Activated naive CD4-positive, alpha-beta T cell treated with anti-CD3 and anti-CD28 coated beads for 36 hours (primary cell): Measurements from ENCODE around the gene THNSL1. TPM values are rescaled to one million over a fixed set of nuclear protein-coding genes. Genes with fewer than 3 reads are reported as not detected.

ENCODE experiments used
- CTCF ChIA-PET: fragments of 350-600 bp; sonication (Branson Sonifier 250); formaldehyde crosslinking; loops from one replicate; lab custom pipeline; 2021; ENCODE audit warnings: antibody characterized with exemption; lab: Charles Lee
- DNase-seq: peaks from one replicate; pipeline ENCODE4 v3.0.0-alpha.2; 2020
- H3K27ac Mint-ChIP-seq: one replicate; pipeline ENCODE4 v1.8.0; 2021; ENCODE audit warnings: mild to moderate bottlenecking, mixed read lengths
- H3K27me3 Mint-ChIP-seq: one replicate; pipeline ENCODE4 v1.8.0; 2021; ENCODE audit warnings: low read depth, mixed read lengths
- H3K36me3 Mint-ChIP-seq: one replicate; pipeline ENCODE4 v1.8.0; 2021; ENCODE audit warnings: low read depth, mixed read lengths
- H3K4me1 Mint-ChIP-seq: one replicate; pipeline ENCODE4 v1.8.0; 2021; ENCODE audit warnings: low read depth, mixed read lengths
- H3K4me3 Mint-ChIP-seq: one replicate; pipeline ENCODE4 v1.8.0; 2021; ENCODE audit warnings: mild to moderate bottlenecking, moderate library complexity, mixed read lengths
- H3K9me3 Mint-ChIP-seq: one replicate; pipeline ENCODE4 v1.8.0; 2021; ENCODE audit warnings: mixed read lengths
- intact Hi-C: fragments of 100-400 bp; cut with micrococcal nuclease; formaldehyde crosslinking; loops from one replicate; pipeline ENCODE4 v1.15.1; 2023
- total RNA-seq, 2 experiments: library from RNA; stranded (reverse); gene quantifications; one replicate each; pipeline ENCODE4 v1.2.3, GENCODE V29; 2021

Gene THNSL1
- total RNA-seq, 2 experiments from 2014 or later = 6.3 to 7.1 TPM

DNA sequence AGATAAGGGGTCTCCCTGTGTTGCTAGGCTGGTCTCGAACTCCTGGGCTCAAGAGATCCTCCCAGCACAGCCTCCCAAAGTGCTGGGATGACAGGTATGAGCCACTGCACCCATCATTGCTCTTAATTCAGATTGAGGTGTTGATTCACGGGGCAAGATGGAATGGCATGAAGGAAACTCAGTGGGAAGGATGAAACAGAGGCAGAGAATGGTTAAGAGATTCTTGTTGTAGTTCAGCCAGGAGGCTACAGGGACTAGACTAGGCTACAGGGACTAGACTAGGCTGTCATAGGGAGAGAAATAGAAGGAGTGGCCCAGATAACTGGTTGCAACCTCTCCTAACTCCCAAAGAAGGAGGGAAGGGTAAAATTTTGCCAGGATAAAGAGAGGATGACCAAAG lies 48.0 kb downstream of the THNSL1 start:
- no peaks in the 10 kb centered on the region for H3K27me3 Mint-ChIP-seq
- H3K4me1 Mint-ChIP-seq = peaks cover 19% of the 10 kb centered on the region
- H3K9me3 Mint-ChIP-seq = no peaks in the 10 kb centered on the region
- no peak overlapping the region for H3K27ac Mint-ChIP-seq
- no peak for DNase-seq
- CTCF ChIA-PET = no interaction called here
- intact Hi-C loops = loop anchor here (5.0 kb wide), 1 partner anchor 357 kb away; no protein-coding TSS in a partner anchor
- no peaks in the 10 kb centered on the region for H3K36me3 Mint-ChIP-seq
- H3K4me3 Mint-ChIP-seq = no peak overlapping the region

DNA sequence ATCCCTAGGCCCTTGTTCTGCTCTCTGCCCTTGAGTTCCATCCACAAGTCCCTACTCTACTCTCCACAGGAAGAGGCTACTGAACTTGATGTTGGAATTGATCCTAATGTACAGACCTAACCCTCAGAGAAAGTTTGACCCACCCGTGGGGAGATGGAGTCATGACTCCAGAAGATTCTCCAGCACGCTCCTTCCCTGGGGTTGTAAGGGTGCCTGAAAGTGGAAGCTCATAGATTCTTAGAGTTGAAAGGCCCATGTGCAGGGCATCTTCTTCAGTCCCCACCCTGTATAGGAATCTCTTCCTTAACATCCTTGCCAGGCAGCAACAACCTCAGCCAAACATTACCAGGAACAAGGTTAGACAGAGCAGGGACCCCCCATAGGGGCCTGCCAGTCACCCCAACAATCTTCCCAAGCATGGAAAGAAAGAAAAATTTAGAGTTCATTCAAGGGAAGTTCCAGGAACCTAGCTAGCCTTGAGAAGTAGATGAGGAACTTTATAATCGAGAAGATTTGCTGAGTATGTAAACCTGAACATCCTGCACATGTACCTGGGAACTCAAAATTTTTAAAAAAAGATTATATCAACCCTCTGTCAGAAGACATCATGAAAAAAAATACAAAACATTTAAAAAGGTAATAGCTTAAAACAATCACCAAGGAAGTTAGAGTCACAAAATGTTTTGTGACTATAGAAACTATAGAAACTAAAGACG lies 49.5 kb downstream of the THNSL1 start:
- H3K36me3 Mint-ChIP-seq = no peaks in the 10 kb centered on the region
- H3K27me3 Mint-ChIP-seq = no peaks in the 10 kb centered on the region
- no peak overlapping the region for H3K4me3 Mint-ChIP-seq
- no peak for DNase-seq
- intact Hi-C loops = no loop called here
- H3K4me1 Mint-ChIP-seq = peaks cover 19% of the 10 kb centered on the region
- no peaks in the 10 kb centered on the region for H3K9me3 Mint-ChIP-seq
- CTCF ChIA-PET = interaction anchor here (1.2 to 1.8 kb wide), 2 partner anchors 13 to 15 kb away, joined by 5 to 6 read pairs; no protein-coding TSS in a partner anchor
- H3K27ac Mint-ChIP-seq = no peak overlapping the region

DNA sequence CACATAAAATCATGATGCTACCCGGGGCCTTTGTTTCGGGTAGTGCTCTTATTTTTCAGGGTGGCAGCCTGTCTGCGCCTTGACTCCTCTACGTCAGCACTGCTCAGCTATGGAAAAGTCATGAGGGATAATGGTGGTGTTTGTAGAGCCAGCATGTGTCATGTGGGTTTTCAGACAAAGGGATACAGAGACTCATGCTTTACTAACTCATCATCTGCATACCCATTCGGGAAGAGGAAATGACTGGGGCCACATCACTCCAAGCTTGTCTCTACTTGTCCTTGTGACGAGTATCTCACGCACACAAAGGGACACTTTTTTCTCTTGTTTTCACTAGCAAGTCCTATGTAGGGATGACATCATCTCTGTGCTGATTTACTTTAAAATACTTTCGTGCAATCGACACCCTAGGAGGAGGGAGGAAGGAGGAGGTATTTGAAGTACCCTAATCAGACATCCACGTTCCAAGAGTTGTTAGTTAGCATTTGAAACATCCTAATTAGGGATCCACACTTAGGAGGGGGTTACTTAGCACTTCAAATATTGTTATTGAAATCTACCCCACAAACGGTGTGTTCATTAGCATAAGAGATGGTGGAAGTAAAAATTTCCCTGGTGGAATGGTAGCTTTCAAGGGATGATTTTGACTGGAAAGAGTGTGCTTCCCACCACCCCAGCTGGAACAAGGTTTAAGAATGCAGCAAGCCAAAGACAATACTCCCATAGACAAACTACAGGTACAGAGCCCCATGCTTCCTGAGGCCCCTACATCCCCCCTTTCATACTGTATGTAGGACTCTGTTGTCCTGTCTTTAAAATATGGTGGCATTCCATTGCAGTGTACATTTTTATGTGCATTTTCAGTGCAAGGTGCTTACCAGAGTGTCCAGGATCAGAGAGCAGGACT lies 52.0 kb downstream of the THNSL1 start:
- Mint-ChIP-seq H3K36me3 (no peaks in the 10 kb centered on the region), H3K9me3 (no peaks in the 10 kb centered on the region), H3K4me3 (no peak overlapping the region), H3K4me1 (peaks cover 6% of the 10 kb centered on the region), H3K27me3 (peaks cover under 1% of the 10 kb centered on the region), H3K27ac (no peak overlapping the region)
- intact Hi-C loops = no loop called here
- DNase-seq = no peak
- CTCF ChIA-PET = interaction anchor here (1.0 kb wide), 1 partner anchor 12 kb away, joined by 4 read pairs; no protein-coding TSS in a partner anchor

DNA sequence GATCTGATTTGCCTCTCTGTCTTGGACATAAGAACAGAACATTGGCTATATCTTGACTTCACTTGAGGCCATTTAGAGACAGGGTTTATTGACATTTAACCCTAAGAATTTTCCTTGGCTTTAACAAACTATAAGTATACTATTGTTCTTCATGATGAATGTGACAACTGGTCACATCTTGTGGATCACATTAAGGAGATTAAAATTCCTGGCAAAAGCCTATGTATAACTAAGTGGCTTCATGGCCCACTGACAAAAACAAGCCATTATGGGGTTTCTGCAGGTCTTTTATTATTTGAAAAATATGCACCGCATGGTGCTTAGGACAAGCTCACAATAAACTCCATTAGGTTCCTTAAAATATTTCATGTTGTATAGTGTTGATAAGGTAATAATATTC lies 54.8 kb downstream of the THNSL1 start:
- Mint-ChIP-seq H3K36me3 (no peaks in the 10 kb centered on the region), H3K9me3 (no peaks in the 10 kb centered on the region), H3K27me3 (peaks cover 7% of the 10 kb centered on the region), H3K27ac (no peak overlapping the region), H3K4me1 (no peaks in the 10 kb centered on the region), H3K4me3 (no peak overlapping the region)
- CTCF ChIA-PET = interaction anchor here (1.2 kb wide), 1 partner anchor 10 kb away, joined by 5 read pairs; no protein-coding TSS in a partner anchor
- intact Hi-C loops = no loop called here
- DNase-seq = no peak

- Mint-ChIP-seq H3K36me3 (no peaks in the 10 kb centered on the region), H3K27me3 (peaks cover 7% of the 10 kb centered on the region), H3K27ac (no peak overlapping the region), H3K4me1 (no peaks in the 10 kb centered on the region), H3K4me3 (no peak overlapping the region), H3K9me3 (no peaks in the 10 kb centered on the region)
- no peak for DNase-seq
- CTCF ChIA-PET = interaction anchor here (1.1 kb wide), 1 partner anchor 8 kb away, joined by 3 read pairs; no protein-coding TSS in a partner anchor
- intact Hi-C loops = no loop called here
These were observed 56.4 kb downstream of the THNSL1 start for GRCh38 chr10:25072786-25073185.

GRCh38 chr10:25075825-25076224 lies 59.4 kb downstream of the THNSL1 start:
- DNase-seq = no peak
- CTCF ChIA-PET = no interaction called here
- H3K4me1 Mint-ChIP-seq = peaks cover under 1% of the 10 kb centered on the region
- no peak overlapping the region for H3K27ac Mint-ChIP-seq
- H3K27me3 Mint-ChIP-seq = peaks cover 10% of the 10 kb centered on the region
- no peaks in the 10 kb centered on the region for H3K9me3 Mint-ChIP-seq
- intact Hi-C loops = no loop called here
- H3K36me3 Mint-ChIP-seq = no peaks in the 10 kb centered on the region
- no peak overlapping the region for H3K4me3 Mint-ChIP-seq

Other genes with a start within 250 kb of the THNSL1 start
- 1 to 10 TPM in 1 of 2 experiments, under 1 TPM in 1; 0.99 to 1.1 TPM for gene PRTFDC1, start 64.0 kb upstream of the THNSL1 start, total RNA-seq
- gene ENKUR, start 454 bp upstream of the THNSL1 start, total RNA-seq = not detected
- gene GPR158, start 158.4 kb downstream of the THNSL1 start, total RNA-seq = not detected